Right hindlimb (tissue), 1 donor: ENCODE results near the gene ISLR.

Experiments
- DNase-seq: peaks from one replicate; pipeline ENCODE4 v3.0.0-alpha.2; 2018

Gene ISLR

DNA sequence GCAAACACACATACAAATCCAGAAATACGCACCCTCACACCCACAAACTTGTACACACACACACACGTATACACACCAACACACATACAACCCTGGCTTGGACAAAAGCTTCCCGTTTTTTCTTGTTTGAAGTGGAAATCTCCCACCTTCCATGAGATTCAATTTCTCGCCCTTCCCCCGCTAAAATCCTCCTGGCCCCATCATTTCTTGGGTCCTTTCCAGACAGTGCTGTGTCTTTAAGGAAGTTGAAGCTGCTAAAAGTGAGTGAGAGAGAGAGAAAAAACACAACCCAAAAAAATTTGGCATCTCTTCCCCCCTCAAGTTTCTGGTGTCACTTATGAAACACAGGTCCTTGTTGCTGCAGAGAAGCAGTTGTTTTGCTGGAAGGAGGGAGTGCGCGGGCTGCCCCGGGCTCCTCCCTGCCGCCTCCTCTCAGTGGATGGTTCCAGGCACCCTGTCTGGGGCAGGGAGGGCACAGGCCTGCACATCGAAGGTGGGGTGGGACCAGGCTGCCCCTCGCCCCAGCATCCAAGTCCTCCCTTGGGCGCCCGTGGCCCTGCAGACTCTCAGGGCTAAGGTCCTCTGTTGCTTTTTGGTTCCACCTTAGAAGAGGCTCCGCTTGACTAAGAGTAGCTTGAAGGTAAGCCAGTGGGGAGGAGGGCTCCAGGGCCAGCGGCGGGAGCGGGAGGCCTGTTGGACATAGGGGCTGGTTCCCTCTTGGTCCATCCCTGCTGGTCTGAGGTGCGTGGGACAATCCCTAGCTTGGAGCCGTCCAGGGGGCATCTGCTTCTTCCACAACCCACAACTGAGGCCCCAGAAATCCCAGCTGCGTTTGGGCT lies at the start of gene ISLR:
Gene ISLR (plus strand): TSS at position 331 of the 839 bp plus-strand sequence. CDS start 1,149 bp downstream, outside the sequence.
- DNase-seq: peak; percentile 88

DNA sequence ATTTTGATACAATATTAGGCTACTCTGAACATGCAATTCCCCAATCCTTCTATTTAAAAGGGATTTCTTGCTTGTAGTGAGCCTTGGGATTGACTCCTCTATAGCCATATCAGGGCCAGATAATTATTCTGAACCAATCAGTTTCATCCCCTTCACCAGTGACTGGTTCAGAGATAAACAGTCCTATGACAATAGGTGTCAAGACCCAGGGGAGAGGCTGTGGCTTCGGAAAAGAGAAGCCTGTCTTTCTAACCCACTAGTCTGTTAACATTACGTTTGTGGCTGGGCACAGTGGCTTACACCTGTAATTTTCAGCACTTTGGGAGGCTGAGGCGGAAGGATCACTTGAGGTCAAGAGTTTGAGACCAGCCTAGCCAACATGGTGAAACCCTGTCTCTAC lies 49.3 kb upstream of the ISLR start:
- no peak for DNase-seq

DNA sequence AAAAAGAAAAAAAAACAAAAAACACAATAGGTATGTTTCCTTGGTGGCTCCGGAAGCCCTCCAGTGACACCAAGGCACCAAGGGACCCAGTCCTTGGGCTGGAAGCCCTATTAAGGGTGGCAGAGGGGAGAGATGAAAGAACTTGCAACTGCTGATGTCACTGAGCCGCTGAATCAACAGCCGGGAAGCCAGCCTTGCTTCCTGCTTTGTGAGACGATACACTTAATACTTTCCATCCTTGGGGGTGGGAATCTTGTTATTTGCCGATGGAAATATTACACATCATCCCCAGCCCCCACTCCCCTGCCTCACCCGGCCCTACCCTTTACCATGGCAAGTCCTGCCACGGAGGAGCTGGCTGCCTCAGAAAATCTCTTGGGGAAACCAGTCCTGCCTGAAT lies 48.8 kb upstream of the ISLR start:
- DNase-seq: no peak

DNA sequence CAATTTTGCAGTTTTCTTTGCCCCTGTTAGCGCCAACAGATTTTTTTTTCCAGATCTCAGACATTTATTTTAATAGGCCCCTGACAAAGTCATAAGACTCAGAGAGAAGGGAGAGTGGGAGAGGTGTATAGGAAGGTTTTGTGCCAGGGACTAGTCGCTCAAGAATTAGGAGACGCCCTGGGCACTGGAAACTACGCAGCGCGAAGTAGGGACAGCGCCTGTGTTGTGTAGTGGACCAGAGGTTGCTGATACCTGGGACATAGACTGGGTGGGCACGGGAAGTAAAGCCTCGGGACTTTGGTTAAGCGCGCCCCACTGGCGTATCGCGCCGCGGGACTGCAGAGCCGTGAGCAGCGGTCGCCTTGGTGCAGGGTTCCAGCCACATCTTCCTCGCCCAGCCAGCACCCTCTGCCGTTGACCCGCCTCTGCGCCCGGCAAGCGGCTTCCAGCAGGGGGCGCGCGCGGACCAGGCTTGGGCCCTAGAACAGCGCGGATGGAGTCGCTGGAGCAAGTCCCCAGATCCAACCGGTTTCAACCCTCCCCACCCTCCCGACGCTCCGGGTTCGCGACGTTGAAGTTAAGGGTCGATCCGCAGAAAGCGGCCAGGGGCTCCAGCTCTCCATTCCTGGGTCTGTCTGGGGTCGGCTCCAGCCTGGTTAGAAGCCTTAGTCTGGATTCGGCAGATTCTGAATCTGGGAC lies 46.1 kb upstream of the ISLR start:
- DNase-seq: peak; percentile 94

GRCh38 chr15:74127954-74128784 lies 45.3 kb upstream of the ISLR start:
- DNase-seq: no peak

GRCh38 chr15:74128785-74129585 lies 44.5 kb upstream of the ISLR start:
- peak; percentile 41 for DNase-seq

DNA sequence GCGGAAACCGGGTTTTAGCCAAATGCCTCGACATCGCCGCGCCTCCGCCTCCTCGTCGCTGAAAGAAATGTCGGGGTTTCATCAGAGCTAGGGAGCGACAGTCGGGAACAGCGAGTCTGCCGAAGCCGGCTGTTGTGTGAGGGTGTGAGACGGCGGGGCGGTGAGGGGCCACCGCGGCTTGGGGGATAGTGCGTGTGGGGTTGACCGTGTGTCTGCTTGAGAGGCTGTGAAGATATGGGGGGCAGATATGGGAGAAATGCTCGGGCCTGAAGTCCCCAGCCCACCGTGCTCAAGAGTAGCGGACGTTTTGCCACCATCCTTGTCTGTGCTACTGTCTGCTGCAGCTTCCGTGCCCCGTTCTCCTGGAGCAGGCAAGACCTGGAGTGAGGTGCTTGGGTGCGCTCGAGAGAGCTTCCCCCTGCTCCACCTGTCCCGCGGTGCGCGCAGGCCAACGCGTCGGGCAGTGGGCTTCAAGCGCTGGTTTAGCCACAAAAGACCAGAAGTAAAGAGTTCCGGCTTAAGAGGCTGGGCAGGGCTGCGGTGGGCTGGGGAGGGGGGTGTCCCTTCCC lies 43.8 kb upstream of the ISLR start:
- peak; percentile 27 for DNase-seq

- peak; percentile 58 for DNase-seq
These were observed 43.2 kb upstream of the ISLR start, which contains the start of gene ISLR2 for GRCh38 chr15:74130155-74130848. Gene ISLR2, plus strand, starts transcription at chr15:74130586. Its CDS starts 2,169 bp downstream, at chr15:74132755.

DNA sequence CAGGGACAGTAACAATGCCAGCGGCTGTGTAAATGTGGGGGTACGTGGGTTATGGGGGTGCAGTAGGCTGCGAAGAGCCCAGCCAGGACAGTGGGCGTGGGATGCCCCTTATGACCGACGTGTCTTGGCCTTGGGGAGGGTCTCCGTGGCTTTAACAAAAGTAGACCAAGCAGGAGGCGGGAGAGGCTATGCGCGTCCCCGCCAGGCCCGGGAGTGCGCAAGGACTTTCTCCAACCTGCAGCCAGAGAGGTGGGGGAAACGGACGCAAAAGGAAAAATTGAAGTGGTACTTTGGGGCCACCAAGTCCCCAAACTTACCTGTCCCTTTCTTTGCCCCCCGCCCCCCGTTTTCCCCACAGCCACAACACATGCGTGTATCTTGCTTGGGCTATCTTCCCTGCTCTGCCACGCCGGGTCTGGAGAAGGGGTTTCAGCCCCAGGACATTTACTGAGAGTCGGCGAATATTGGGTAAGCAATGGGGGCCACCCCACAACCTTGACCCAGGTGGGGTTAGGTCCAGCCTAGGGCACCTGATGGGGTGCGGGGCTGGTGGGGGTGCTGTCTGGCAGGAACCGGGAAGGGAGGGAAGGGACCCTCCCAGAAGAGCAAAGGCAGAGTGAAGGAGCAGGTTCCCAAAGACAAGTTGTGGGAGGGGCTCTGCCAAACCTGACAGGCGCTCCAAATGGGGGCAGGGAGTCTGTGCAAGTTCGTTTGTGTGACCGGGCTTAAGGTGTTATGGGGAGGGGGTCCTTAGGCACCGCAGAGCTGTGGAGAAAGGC lies 42.5 kb upstream of the ISLR start:
- DNase-seq: no peak

- DNase-seq: no peak
These were observed 41.7 kb upstream of the ISLR start for GRCh38 chr15:74131628-74132413.

DNA sequence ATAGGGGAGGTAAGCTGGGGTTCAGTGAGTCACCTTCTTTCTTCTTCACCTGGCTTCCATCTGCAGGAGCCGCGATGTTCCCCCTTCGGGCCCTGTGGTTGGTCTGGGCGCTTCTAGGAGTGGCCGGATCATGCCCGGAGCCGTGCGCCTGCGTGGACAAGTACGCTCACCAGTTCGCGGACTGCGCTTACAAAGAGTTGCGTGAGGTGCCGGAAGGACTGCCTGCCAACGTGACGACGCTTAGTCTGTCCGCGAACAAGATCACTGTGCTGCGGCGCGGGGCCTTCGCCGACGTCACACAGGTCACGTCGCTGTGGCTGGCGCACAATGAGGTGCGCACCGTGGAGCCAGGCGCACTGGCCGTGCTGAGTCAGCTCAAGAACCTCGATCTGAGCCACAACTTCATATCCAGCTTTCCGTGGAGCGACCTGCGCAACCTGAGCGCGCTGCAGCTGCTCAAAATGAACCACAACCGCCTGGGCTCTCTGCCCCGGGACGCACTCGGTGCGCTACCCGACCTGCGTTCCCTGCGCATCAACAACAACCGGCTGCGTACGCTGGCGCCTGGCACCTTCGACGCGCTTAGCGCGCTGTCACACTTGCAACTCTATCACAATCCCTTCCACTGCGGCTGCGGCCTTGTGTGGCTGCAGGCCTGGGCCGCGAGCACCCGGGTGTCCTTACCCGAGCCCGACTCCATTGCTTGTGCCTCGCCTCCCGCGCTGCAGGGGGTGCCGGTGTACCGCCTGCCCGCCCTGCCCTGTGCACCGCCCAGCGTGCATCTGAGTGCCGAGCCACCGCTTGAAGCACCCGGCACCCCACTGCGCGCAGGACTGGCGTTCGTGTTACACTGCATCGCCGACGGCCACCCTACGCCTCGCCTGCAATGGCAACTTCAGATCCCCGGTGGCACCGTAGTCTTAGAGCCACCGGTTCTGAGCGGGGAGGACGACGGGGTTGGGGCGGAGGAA lies 40.5 kb upstream of the ISLR start:
- DNase-seq: peak; percentile 29

- DNase-seq: peak; percentile 21
These were observed 39.7 kb upstream of the ISLR start for GRCh38 chr15:74133694-74134386.

- peak; percentile 51 for DNase-seq
These were observed 39.0 kb upstream of the ISLR start for GRCh38 chr15:74134387-74135027.

GRCh38 chr15:74135041-74135565 lies 38.4 kb upstream of the ISLR start:
- peak; percentile 25 for DNase-seq

- no peak for DNase-seq
These were observed 37.0 kb upstream of the ISLR start for GRCh38 chr15:74136540-74136813.

- peak; percentile 67 for DNase-seq
These were observed 36.5 kb upstream of the ISLR start for GRCh38 chr15:74136814-74137536.

- DNase-seq: no peak
These were observed 36.0 kb upstream of the ISLR start for GRCh38 chr15:74137537-74137894.
